ENCODE results near the gene TBPL1. TPM values are rescaled to one million over a fixed set of nuclear protein-coding genes. Genes with fewer than 3 reads are reported as not detected.
A peak's percentile ranks its signal among the peaks of the same experiment; 100 is the strongest.

Gene TBPL1
- total and polyA plus RNA-seq, 2 experiments from 2014 or later, result 40.5 to 46.0 TPM

GRCh38 chr6:133971861-133972260, 18.8 kb downstream of the TBPL1 start:
- Histone ChIP-seq H3K4me1 (ENCODE audit: insufficient read depth) (peaks cover 9% of the 10 kb centered on the region), H3K9me3 (ENCODE audit: low read depth) (no peaks in the 10 kb centered on the region), H3F3A (ENCODE audit: insufficient read depth) (0 out of 2 replicates have a peak, but pooled peaks cover 8% of the 10 kb centered on the region), H3K9me2 (ENCODE audit: insufficient read depth) (no peaks in the 10 kb centered on the region), H3K27ac (no peak overlapping the region), H3K36me3 (ENCODE audit: low read depth) (no peaks in the 10 kb centered on the region), H3K4me3 (no peak overlapping the region), H3K9ac (no peak overlapping the region), H4K20me1 (ENCODE audit: insufficient read depth) (peaks cover 5% of the 10 kb centered on the region; the same call in 1 of the 2 replicates), H3K79me2 (ENCODE audit: insufficient read depth) (peaks cover 99% of the 10 kb centered on the region), H2AFZ (no peak overlapping the region), H3K27me3 (replicated peaks; ENCODE audit: insufficient read depth) (no peaks in the 10 kb centered on the region), H3K4me2 (ENCODE audit: unreplicated experiment) (no peak overlapping the region)
- 9 to 12% methylated on average over 1 of the region's 1 CpG for WGBS, 2 experiments (ENCODE audit: low coverage in 1 of 2, low lambda C conversion rate in 2 of 2, missing lambda C conversion rate in 2 of 2)
- TF ChIP-seq EZH2 (IDR thresholded peaks at IDR 0.05; ENCODE audit: insufficient read depth, poor library complexity, severe bottlenecking), result no peak
- no peak for TF ChIP-seq EZH2phosphoT487 (IDR thresholded peaks at IDR 0.05; ENCODE audit: insufficient read depth, low read depth)
- no peak for DNase-seq
- in situ Hi-C loops (cut with MboI), result loop anchor here (5.0 kb wide), 1 partner anchor 90 kb away; no protein-coding TSS in a partner anchor

- Histone ChIP-seq H3K79me2 (ENCODE audit: insufficient read depth) (peaks cover 99% of the 10 kb centered on the region), H3F3A (ENCODE audit: insufficient read depth) (0 out of 2 replicates have a peak, but pooled peaks cover 8% of the 10 kb centered on the region), H3K36me3 (ENCODE audit: low read depth) (no peaks in the 10 kb centered on the region), H4K20me1 (ENCODE audit: insufficient read depth) (peaks cover 6% of the 10 kb centered on the region; the same call in 1 of the 2 replicates), H3K9me3 (ENCODE audit: low read depth) (no peaks in the 10 kb centered on the region), H3K4me1 (ENCODE audit: insufficient read depth) (peaks cover 9% of the 10 kb centered on the region), H3K27me3 (replicated peaks; ENCODE audit: insufficient read depth) (no peaks in the 10 kb centered on the region), H3K4me2 (ENCODE audit: unreplicated experiment) (no peak overlapping the region), H2AFZ (no peak overlapping the region), H3K27ac (no peak overlapping the region), H3K4me3 (no peak overlapping the region), H3K9ac (no peak overlapping the region), H3K9me2 (ENCODE audit: insufficient read depth) (no peaks in the 10 kb centered on the region)
- 88 to 89% methylated on average over 2 of the region's 2 CpGs for WGBS, 2 experiments (ENCODE audit: low coverage in 1 of 2, low lambda C conversion rate in 2 of 2, missing lambda C conversion rate in 2 of 2)
- in situ Hi-C loops (cut with MboI), result loop anchor here (5.0 kb wide), 1 partner anchor 90 kb away; no protein-coding TSS in a partner anchor
- no peak for TF ChIP-seq EZH2phosphoT487 (IDR thresholded peaks at IDR 0.05; ENCODE audit: insufficient read depth, low read depth)
- TF ChIP-seq EZH2 (IDR thresholded peaks at IDR 0.05; ENCODE audit: insufficient read depth, poor library complexity, severe bottlenecking), result no peak
- no peak for DNase-seq
These were observed 19.4 kb downstream of the TBPL1 start for GRCh38 chr6:133972388-133972787.

- Histone ChIP-seq H3K79me2 (ENCODE audit: insufficient read depth) (peaks cover 99% of the 10 kb centered on the region), H3K9me2 (ENCODE audit: insufficient read depth) (no peaks in the 10 kb centered on the region), H4K20me1 (ENCODE audit: insufficient read depth) (peaks cover 16% of the 10 kb centered on the region; the same call in 1 of the 2 replicates), H2AFZ (no peak overlapping the region), H3K9ac (no peak overlapping the region), H3K36me3 (ENCODE audit: low read depth) (no peaks in the 10 kb centered on the region), H3K4me1 (ENCODE audit: insufficient read depth) (peaks cover 6% of the 10 kb centered on the region), H3K4me3 (no peak overlapping the region), H3K27me3 (replicated peaks; ENCODE audit: insufficient read depth) (no peaks in the 10 kb centered on the region), H3F3A (ENCODE audit: insufficient read depth) (0 out of 2 replicates have a peak, but pooled peaks cover 8% of the 10 kb centered on the region), H3K27ac (no peak overlapping the region), H3K9me3 (ENCODE audit: low read depth) (no peaks in the 10 kb centered on the region), H3K4me2 (ENCODE audit: unreplicated experiment) (no peak overlapping the region)
- DNase-seq, result peak; percentile 70
- no peak for TF ChIP-seq EZH2phosphoT487 (IDR thresholded peaks at IDR 0.05; ENCODE audit: insufficient read depth, low read depth)
- no peak for TF ChIP-seq EZH2 (IDR thresholded peaks at IDR 0.05; ENCODE audit: insufficient read depth, poor library complexity, severe bottlenecking)
- in situ Hi-C loops (cut with MboI), result loop anchor here (5.0 kb wide), 1 partner anchor 89 kb away; no protein-coding TSS in a partner anchor
- 1% methylated on average over 4 of the region's 4 CpGs for WGBS, 2 experiments (ENCODE audit: low coverage in 1 of 2, low lambda C conversion rate in 2 of 2, missing lambda C conversion rate in 2 of 2)
These were observed 20.3 kb downstream of the TBPL1 start for GRCh38 chr6:133973109-133973971.

- H3K9ac ChIP-seq, result no peak overlapping the region
- H3K9me3 ChIP-seq (ENCODE audit: low read depth), result no peaks in the 10 kb centered on the region
- H3K9me2 ChIP-seq (ENCODE audit: insufficient read depth), result no peaks in the 10 kb centered on the region
- H3K4me2 ChIP-seq (ENCODE audit: unreplicated experiment), result peak overlapping the region; percentile 6
- peak; percentile 82 for DNase-seq
- TF ChIP-seq EZH2phosphoT487 (IDR thresholded peaks at IDR 0.05; ENCODE audit: insufficient read depth, low read depth) (no peak), EZH2 (IDR thresholded peaks at IDR 0.05; ENCODE audit: insufficient read depth, poor library complexity, severe bottlenecking) (no peak)
- no peaks in the 10 kb centered on the region for H3K27me3 ChIP-seq (replicated peaks; ENCODE audit: insufficient read depth)
- H3K4me1 ChIP-seq (ENCODE audit: insufficient read depth), result peaks cover 17% of the 10 kb centered on the region
- no peaks in the 10 kb centered on the region for H3F3A ChIP-seq (ENCODE audit: insufficient read depth)
- no peak overlapping the region for H2AFZ ChIP-seq
- no peak overlapping the region for H3K27ac ChIP-seq
- no peak overlapping the region for H3K4me3 ChIP-seq
- H4K20me1 ChIP-seq (ENCODE audit: insufficient read depth), result peaks cover 12% of the 10 kb centered on the region; the same call in 1 of the 2 replicates
- peaks cover 11% of the 10 kb centered on the region; the same call in 1 of the 2 replicates for H3K36me3 ChIP-seq (ENCODE audit: low read depth)
- H3K79me2 ChIP-seq (ENCODE audit: insufficient read depth), result peaks cover 70% of the 10 kb centered on the region
- in situ Hi-C loops (cut with MboI), result no loop called here
- 16 to 17% methylated on average over 2 of the region's 2 CpGs for WGBS, 2 experiments (ENCODE audit: low coverage in 1 of 2, low lambda C conversion rate in 2 of 2, missing lambda C conversion rate in 2 of 2)
These were observed 25.2 kb downstream of the TBPL1 start for GRCh38 chr6:133977983-133978895.
